Thoracic aorta (tissue), 2 donors: ENCODE measurements around the gene CPT1B. TPM values are rescaled to one million over a fixed set of nuclear protein-coding genes. Genes with fewer than 3 reads are reported as not detected.

Experiments used
- ATAC-seq: fragments of 150-250 bp; one replicate; pipeline ENCODE4 v1.8.0; 2017; ENCODE audit warnings: low read depth; ENCODE audit not compliant: insufficient number of reproducible peaks, low FRiP score
- DNase-seq: peaks from one replicate; pipeline ENCODE4 v3.0.0-alpha.2; 2020; ENCODE audit warnings: low spot score
- H3K27ac ChIP-seq, 2 donors: fragments of 200-600 bp; sonication (generic); 1 replicate in 1 of 2; 2 replicates in 1 of 2; pipeline ENCODE4 v1.5.1; 2016; ENCODE audit warnings: mild to moderate bottlenecking in 2 of 2, moderate library complexity in 2 of 2
- H3K27me3 ChIP-seq: fragments of 200-600 bp; sonication (generic); replicated peaks from 2 replicates; pipeline ENCODE4 v1.6.0; 2016; ENCODE audit warnings: mild to moderate bottlenecking; ENCODE audit not compliant: insufficient read depth
- H3K36me3 ChIP-seq: fragments of 200-600 bp; sonication (generic); one replicate; pipeline ENCODE4 v1.5.1; 2016
- H3K4me1 ChIP-seq, 2 donors: fragments of 200-600 bp; sonication (generic); 1 replicate in 1 of 2; 2 replicates in 1 of 2; pipeline versions ENCODE4 v1.5.1 to v1.6.0; 2016; ENCODE audit warnings: low read depth in 2 of 2, mild to moderate bottlenecking in 1 of 2; ENCODE audit not compliant: control insufficient read depth in 1 of 2
- H3K4me3 ChIP-seq: fragments of 200-600 bp; sonication (generic); 2 replicates; pipeline ENCODE4 v1.5.1; 2016; ENCODE audit warnings: mild to moderate bottlenecking
- H3K9me3 ChIP-seq: fragments of 200-600 bp; sonication (generic); 2 replicates; pipeline ENCODE4 v1.5.1; 2016
- CTCF ChIP-seq: fragments of 200-600 bp; sonication (generic); IDR thresholded peaks from one replicate; pipeline ENCODE4 v1.5.1; 2019; ENCODE audit warnings: antibody characterized with exemption
- total RNA-seq, 2 donors: library from RNA; depleted of rRNA; stranded (reverse); fragments of >200 nt; gene quantifications; one replicate each; pipeline versions ENCODE4 v1.1.0 to v1.2.3, GENCODE V29; 2016

Gene CPT1B
- total RNA-seq, 2 donors from 2014 or later, result 14.6 to 21.4 TPM

GRCh38 chr22:50607659-50608020 is 29.4 kb upstream of the CPT1B start:
- H3K27ac ChIP-seq, result no peak overlapping the region
- H3K4me3 ChIP-seq, result no peak overlapping the region
- no peaks in the 10 kb centered on the region for H3K36me3 ChIP-seq
- no peak for TF ChIP-seq CTCF
- no peaks in the 10 kb centered on the region for H3K9me3 ChIP-seq
- ATAC-seq (no peak), DNase-seq (no peak)
- no peaks in the 10 kb centered on the region for H3K4me1 ChIP-seq
- H3K27me3 ChIP-seq, result peaks cover 8% of the 10 kb centered on the region

- Histone ChIP-seq H3K36me3 (no peaks in the 10 kb centered on the region), H3K4me3 (no peak overlapping the region), H3K27ac (no peak overlapping the region), H3K4me1 (no peaks in the 10 kb centered on the region), H3K27me3 (peaks cover 8% of the 10 kb centered on the region), H3K9me3 (no peaks in the 10 kb centered on the region)
- ATAC-seq (no peak), DNase-seq (no peak)
- no peak for TF ChIP-seq CTCF
Observed at GRCh38 chr22:50606946-50607658, 28.9 kb upstream of the CPT1B start.

GRCh38 chr22:50606165-50606945 is 28.1 kb upstream of the CPT1B start:
- no peak overlapping the region for H3K27ac ChIP-seq
- H3K9me3 ChIP-seq, result no peaks in the 10 kb centered on the region
- H3K27me3 ChIP-seq, result peaks cover 8% of the 10 kb centered on the region
- TF ChIP-seq CTCF, result no peak
- no peak overlapping the region for H3K4me3 ChIP-seq
- no peaks in the 10 kb centered on the region for H3K36me3 ChIP-seq
- no peaks in the 10 kb centered on the region for H3K4me1 ChIP-seq
- ATAC-seq (no peak), DNase-seq (no peak)

- TF ChIP-seq CTCF, result no peak
- DNase-seq, result no peak
- H3K27me3 ChIP-seq, result peaks cover 8% of the 10 kb centered on the region
- no peak overlapping the region for H3K4me3 ChIP-seq
- no peaks in the 10 kb centered on the region for H3K4me1 ChIP-seq
- no peaks in the 10 kb centered on the region for H3K9me3 ChIP-seq
- H3K36me3 ChIP-seq, result no peaks in the 10 kb centered on the region
- ATAC-seq, result no peak
- no peak overlapping the region for H3K27ac ChIP-seq
Observed at GRCh38 chr22:50605613-50606074, 27.4 kb upstream of the CPT1B start.

- Histone ChIP-seq H3K27ac (no peak overlapping the region), H3K27me3 (peaks cover 8% of the 10 kb centered on the region), H3K4me3 (no peak overlapping the region), H3K4me1 (no peaks in the 10 kb centered on the region), H3K9me3 (no peaks in the 10 kb centered on the region), H3K36me3 (no peaks in the 10 kb centered on the region)
- no peak for DNase-seq
- TF ChIP-seq CTCF, result no peak
- ATAC-seq, result no peak
Observed at GRCh38 chr22:50605002-50605612, 26.9 kb upstream of the CPT1B start.
